HG03045 (cell line): Measurements from ENCODE around the gene PCTP.

ENCODE experiments used
- ATAC-seq: cut with Tn5 transposase; IDR thresholded peaks from one replicate; pipeline ENCODE4 v1.9.1; 2021; ENCODE audit warnings: mild to moderate bottlenecking, moderate library complexity; ENCODE audit not compliant: unreplicated experiment

Gene PCTP

DNA sequence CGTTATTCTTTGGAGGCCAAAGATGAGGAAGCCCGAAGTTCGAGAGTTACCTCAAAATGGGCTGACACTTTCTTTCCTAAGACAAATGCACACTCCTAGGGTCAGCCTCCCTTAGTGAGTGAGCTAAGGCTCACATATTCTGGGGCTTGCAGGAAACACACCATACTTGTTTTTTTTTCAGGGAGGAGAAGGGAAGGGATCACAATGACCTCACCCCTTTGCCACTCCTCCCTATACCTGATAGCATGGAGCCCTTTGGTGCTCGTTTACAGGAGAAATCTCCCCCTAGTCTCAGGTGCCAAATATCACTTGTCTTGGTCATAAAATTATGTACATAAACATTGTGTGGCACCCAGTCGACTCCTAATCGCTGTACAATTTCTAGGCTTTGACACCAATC is 23.6 kb upstream of the PCTP start:
- no peak for ATAC-seq

DNA sequence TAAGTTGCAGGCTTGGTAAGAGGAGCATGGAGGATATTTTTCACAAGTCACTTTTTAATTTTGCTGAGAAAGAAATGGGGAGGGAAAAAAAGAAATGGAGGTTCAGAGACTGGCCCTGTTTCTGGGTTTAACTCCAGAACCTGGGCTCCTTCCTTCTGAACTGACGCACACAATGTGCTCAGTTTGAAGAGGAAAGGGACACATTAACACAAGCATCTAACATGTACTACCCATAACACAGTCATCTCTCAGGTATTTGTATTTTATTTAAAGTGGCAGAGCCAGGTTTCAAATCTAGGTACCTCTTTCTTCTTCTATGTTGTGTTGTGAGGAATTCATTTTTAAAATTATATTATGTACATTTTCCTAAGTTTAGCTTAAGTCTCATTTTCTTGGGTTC is 22.9 kb upstream of the PCTP start:
- ATAC-seq: no peak

DNA sequence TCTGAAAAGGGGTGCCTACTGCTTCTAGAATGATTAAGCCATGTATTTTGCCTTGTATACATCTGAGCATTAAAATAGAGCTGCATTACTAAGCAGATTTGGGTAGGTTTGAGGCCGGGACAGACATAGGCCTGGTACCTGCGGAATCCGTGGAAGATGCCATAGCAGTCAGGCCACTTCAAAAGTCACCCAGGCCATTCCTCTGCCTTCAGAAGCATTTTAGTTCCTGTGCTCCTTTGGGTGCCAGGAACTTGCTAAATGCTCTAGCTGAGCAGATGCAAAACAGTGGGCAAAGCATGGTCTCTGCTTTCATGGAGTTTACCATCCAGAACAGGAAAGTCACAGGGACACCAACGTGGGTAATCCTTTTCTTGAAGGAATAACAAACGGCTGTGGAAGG is 22.5 kb upstream of the PCTP start:
- no peak for ATAC-seq

DNA sequence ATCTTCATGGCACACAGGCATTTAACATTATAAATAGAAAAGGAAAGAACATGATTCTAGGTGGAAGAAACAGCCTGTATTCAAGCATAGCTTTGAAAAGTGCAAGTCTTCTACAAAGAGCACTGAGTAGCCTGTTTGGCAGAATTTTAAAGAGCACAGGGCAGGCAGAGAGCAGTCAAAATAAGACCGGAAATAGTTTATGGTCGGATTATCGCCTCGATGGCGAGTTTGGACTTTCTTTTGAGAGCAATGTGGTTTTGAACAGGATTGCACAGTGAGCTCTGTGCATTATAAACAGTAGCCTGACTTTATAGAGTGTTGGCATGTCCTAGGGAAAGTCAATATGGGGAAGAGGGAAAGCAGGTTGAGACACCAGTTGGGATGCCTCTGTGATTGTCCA is 22.0 kb upstream of the PCTP start:
- ATAC-seq: no peak

DNA sequence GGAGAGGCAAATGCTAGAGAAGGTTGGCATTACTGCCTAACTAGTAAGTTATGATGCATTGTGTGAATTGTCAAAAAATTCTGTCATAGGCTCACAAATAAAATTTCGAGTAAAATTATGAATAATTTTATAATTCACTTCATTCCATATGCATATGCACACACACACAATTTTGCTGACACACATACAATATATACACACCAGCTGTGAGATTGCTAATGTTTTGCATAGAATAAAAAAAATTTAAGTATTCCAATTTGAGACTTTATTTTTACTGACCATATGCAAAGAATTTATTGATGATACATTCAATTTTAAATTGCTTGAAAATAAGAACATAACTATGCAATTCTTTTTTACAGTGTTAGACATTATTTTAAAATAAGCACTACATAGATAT is 21.4 kb upstream of the PCTP start:
- ATAC-seq: no peak

DNA sequence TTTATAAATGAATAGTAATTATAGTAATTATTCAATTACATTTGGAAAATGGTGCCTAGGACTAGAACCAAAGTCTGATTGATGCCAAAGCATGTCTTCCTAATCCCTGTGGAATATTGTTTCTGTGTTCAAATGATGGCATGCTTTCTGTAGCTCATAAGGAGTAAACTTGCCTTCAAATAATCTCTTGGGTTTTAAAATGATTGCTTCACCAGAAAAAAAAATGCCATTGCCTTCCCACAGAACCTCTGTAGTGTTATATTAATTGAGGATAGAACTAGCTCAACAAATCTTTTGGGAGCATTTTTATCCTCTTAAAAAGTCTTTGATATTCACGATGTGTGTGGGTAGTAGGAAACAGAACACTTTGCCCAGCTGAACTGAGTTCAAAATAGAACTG is 20.5 kb upstream of the PCTP start:
- no peak for ATAC-seq

DNA sequence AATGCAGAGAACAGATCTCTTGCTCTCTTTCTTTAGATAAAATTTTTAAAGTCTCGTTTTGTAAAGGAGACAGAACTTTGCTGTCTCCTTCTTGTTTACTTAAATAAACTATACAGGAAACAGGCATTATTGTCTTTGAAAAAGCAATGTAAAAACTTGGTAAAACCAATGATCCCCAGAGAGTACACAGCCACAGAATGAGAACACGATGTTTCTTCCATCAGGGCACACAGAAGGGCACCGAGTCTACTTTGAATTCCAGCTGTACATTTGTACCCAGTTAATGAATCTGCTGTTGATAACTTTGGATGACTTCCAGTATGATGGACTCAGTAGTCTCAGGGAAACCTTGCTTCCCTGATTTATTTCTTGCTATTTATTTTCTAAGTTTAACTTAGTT is 20.0 kb upstream of the PCTP start:
- ATAC-seq: no peak

DNA sequence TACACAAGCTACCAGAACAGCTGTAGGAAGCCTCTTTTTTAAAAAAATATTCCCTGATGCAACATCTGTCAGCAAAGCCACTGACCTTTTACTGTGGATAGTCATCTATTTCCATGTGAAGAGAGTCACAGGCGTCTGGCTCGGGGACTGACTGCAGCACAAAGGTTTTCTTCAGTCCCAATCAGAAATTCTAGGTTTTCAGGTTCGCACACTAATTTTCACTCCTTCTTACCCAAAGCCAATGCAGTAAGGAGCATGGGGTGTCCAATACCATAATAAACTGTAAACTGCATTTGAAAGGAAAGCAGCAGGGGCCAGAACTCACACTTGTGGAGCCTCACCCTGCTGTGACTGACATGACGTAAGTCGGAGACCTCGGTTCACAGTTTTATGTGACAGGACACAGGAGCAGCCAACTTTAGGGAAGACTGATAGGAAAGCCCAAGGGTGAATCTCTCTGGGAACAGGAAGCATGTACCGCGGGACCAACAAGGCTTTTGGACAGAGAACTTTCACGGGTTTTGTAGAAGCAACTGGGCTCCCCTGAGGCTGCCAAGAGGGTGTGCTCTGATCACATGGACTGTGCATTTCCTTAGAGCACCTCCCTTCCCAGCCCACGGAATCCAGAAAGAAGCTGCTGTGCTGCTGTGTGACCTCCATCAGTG is 19.1 kb upstream of the PCTP start:
- no peak for ATAC-seq

DNA sequence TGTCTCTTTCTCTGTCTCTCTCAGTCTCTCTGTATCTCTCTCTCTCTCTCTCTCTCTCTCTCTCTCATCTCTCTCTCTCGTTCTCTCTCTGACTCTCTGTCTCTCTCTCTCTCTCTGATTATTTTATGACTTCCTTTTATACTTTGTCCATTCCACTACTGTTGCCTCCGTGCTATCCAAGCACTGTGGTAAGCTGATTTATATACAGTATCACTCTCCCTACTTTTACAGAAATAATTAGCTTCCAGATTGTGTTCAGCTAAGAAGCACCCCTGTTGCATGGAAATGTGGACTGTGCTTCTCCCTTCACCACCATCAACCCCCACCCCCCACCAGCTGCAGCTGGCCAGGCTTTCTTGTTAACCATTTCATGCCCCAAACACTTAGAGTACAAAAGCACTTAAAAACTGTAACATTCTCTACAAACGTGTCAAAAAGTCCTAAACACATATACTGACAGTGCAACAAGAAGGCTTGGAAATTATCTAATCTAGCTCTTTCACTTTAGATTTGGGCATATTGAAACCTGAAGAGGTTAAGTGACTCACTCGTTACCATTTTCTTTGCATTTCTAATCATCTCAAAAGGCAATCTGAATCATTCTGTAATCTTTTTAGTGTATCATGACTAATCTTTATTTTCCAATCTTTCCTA is 16.6 kb upstream of the PCTP start:
- ATAC-seq: no peak

DNA sequence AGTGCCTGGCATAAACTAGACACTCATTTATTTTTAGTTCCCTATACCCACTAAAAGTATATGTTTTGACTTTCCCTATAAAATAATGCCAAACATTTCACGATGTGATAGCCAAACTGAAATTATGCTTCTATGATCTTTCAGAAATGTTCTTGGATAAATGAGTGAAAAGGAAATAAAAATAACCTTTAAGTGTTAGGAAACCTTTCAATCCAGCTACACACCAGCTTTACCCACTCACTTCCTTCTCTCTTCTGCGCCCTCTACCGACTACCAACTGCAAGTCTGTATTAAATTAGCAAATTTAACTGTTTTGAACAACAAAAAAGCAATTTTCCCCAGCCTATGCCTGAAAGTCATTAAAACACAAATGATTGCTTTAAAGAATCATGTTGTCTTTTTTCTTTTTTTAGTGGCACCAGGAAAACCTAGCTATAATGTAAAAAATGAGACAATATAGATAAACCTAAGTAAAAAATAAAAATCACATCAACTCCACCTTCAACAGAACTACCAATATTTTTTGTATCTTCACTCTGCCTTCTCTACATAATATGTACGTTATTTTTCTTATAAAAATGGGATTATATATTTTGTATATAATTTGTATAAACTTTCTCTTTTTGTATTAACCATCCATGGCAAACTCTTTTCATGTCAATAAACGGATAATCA is 15.0 kb upstream of the PCTP start:
- ATAC-seq: no peak

DNA sequence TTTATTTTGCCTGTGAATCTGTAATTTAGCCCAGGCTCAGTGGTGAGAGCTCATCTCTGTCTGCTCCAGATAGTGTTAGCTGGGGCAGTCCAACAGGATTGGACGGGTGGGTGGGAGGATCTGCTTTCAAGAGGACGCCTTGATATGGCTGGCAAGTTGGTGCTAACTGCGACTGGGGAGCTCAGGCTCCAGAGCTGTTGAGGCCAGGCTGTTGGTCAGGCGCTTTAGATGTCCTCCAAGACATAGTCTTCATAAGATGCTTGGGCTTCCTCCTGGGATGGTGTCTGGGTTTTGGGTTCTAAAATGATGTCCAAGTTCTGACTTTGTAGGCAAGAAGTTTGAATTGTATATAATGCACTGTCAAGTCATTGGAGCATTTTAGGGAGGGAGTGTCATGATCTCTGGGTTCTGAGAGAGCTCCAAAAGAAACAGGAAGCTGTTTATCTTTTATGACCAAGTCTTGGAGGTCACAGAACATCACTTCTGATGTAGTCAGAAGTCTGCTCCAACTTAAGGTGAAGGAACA is 12.8 kb upstream of the PCTP start:
- ATAC-seq: no peak

DNA sequence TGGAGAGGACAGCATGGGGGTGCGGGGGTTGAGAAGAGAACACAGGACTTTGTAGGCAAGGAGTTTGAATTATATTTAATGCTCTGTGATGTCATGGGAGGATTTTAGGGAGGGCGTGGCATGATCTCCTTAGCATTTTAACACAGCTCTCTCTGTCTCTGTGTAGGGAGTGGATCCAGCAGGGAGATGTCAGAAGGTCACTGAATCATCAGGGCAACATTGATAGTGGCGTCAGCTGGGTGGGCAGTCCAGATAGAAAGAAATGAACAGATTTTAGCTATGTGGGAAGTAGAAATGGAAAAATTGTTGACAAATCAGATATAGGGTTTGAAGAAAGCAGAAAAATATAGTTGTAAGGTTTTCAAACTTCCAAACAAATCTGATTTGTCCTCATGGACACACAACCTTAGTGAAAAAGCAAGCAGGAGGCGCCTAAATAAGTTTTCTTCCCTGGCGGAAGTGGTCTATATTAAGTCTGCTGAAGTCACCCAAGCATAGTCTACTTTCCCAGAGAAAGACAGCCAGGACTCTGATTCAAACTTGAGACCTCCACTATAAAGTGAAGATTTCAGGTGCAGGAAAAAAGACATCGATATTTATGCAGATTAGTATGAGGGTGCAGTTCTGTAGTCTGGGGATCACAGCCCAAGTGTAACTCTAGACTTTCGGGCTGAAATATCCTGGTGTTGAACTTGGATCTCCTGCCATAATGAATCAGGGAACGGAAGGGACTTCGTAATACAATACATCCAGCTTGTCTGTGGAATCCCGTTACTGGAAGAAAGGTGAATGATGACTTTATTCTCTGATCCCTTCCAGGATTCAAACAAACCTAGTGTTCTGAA is 10.1 kb upstream of the PCTP start:
- no peak for ATAC-seq

DNA sequence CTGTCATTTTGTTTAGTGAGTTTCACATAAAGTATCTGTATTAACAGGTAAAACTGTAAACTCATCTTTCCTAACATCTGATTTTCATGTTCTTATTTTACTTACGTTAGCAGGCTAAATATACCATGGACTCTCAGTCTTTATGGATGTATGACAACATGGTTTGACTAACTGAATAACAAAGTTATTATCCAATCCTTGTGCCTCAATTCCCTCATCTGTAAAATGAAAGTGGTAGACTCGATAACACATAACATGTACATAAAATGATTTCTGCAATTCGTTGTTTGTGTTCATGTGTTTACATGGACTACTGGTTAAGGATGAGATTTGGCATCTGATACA is 9.5 kb upstream of the PCTP start:
- ATAC-seq: no peak

DNA sequence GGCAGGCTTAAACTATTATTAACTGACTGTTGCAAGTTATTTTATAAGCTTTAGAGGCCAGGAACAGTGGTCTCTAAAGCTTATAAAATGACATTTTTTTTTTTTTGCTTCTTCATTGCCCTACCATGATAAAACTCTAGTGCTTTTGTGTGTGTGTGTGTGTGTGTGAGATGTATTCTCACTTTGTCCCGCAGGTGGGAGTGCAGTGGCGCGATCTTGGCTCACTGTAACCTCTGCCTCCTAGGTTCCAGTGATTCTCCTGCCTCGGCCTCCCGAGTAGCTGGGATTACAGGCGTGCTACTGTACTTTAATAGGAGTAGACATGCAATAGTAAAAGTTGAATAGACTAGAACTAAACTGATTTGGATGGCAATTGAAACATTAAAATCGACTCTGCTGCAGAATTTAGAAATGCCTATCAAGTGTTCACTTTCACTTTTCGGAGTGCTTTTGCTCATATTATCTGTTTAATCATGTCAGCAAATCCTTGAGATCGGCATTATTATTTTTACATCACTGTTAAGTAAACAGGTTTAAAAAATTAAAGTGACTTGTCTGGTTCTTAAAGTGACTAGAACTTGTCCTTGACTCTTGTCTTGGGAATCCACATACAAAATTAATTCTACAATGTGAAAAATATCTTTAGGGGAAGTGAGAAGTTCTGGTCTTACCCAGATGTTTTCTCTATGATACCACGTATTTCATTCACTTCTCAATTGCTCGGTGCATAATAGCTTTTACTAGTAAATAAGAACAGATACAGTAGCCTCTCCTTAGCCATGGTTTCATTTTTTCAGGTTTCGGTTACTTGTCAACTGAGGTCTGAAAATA is 8.4 kb upstream of the PCTP start:
- ATAC-seq: no peak

DNA sequence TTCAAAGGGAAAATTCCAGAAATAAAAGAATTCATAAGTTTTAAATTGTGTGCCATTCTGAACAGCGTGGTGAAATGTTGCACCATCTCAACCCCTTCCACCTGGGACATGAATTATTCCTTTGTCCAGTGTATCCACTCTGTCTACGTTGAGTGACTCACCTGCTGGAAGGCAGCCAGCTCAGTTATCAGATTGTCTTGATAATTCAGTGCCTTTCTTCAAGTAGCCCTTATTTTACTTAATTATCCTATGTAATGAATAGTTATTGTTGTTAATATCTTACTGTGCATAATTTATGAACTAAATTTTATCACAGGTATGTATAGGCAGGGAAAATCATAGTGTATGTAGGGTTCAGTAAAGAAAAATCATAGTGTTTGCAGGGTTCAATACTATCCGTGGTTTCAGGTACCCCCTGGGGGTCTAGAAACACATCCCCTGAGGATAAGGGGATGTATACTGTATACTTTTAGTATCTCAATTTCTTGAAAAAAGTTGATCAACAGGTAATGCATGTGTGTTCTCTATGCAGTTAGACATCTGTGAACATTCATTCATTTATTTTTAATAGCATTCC is 7.7 kb upstream of the PCTP start:
- no peak for ATAC-seq

DNA sequence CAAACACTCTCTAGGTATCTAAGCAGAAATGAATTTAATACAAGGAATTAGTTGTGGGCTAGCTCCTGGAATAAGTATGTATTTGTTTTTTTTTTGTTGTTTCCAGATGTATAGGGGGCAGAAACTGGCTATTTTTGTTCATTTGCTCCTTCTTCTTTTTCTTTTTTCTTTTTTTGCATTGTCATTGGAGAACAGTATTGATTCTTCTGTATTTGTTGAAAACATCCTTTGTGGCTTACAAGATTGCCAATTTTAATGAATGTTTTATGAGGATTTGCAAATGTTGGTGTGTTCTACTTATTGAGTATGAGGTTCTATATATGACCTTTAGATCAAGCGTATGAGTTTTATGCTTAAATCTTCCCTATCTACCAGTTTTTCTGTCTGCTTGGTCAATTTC is 5.6 kb upstream of the PCTP start:
- ATAC-seq: no peak

DNA sequence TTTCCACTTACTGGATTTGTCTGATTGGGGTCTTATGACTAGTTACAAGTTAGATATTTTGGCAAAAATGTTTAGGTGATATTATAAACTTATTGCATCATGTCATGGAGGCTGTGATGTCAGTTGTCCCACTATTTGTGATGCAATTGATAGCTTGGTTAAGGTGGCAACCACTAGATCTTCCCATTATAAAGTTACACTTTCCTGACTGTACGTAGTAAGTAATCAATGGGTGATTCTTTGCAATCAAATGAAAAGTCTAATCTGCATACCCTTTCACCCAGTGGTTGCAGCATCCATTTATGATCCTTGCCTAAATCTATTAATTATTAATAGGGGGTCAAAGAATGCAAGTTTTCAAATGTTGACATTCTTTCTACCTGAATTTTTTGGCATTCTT is 4.4 kb upstream of the PCTP start:
- ATAC-seq: no peak

DNA sequence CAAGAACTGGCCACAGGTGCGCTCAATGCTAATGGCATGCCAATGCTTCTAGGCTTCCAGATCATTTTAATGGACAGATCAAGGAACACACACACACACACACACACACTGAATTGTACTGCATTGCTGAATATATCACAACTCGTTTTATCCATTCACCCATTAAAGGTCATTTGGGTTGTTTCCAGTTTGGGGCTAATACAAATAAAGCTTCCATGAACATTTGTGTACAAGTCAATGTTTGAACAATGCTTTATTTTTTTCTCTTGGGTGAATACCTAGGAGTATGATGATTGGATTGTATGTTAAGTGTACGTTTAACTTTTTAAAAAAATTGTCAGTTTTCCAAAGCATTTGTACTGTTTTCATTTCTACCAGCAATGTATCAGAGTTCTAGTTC is 3.6 kb upstream of the PCTP start:
- no peak for ATAC-seq

DNA sequence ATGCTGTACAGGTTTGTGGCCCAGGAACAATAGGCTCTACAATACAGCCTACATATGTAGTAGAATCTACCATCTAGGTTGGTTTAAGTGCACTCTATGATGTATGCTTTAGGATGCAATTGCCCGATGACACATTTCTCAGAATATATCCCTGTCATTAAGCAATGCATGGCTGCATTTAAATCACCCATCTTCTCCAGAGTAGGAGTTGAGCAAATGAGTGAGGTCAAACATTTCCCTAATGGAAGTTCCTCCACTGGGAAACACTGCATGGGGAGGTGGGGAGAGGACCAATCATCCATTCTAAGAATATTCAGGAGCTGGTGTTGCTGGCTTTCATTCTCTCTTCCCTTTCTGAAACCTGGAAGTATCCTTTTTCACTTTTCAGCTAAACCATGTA is 2.0 kb upstream of the PCTP start:
- ATAC-seq: no peak

DNA sequence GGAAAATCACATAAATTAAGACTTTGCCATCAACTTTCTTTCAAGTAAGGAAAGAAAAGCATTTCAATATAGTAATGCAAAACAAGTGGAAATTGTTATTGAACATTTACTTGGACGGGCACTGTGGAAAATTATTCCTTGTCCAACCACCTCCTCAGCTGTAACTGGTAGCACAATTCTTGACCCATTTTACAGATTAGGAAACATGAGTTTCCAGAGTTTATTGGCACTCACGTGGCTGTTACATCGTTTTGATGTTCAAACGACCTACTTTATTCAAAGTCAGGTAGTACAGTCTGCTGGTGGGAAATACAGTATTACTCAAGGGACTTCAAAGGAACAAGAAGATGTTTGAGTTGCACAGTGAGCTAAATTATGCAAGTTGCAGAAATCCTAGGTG is 866 bp upstream of the PCTP start:
- ATAC-seq: no peak
